Nephron progenitor cell (in vitro differentiated cells): ENCODE measurements around the gene C11orf21.

ENCODE experiments used
- DNase-seq: peaks from one replicate; pipeline ENCODE4 v3.0.0; 2021
- H3K27ac Mint-ChIP-seq: 2 replicates; pipeline ENCODE4 v1.8.0; 2021; ENCODE audit warnings: mild to moderate bottlenecking, moderate library complexity, mixed read lengths
- H3K27me3 Mint-ChIP-seq: 2 replicates; pipeline ENCODE4 v1.8.0; 2021; ENCODE audit warnings: mild to moderate bottlenecking, low read depth, mixed read lengths; ENCODE audit not compliant: poor library complexity
- H3K36me3 Mint-ChIP-seq: 2 replicates; pipeline ENCODE4 v1.8.0; 2021; ENCODE audit warnings: low read depth, mixed read lengths
- H3K4me1 Mint-ChIP-seq: 2 replicates; pipeline ENCODE4 v1.8.0; 2021; ENCODE audit warnings: mixed read lengths
- H3K4me3 Mint-ChIP-seq: 2 replicates; pipeline ENCODE4 v1.8.0; 2021; ENCODE audit warnings: mild to moderate bottlenecking, moderate library complexity, mixed read lengths
- H3K9me3 Mint-ChIP-seq: 2 replicates; pipeline ENCODE4 v1.8.0; 2021; ENCODE audit warnings: mild to moderate bottlenecking, moderate library complexity, mixed read lengths
- TF ChIP-seq, protein P1 (sequence below): fragments of 200-600 bp; sonication (generic); IDR thresholded peaks from 2 replicates; pipeline ENCODE4 v1.5.0; 2021; ENCODE audit warnings: antibody characterized with exemption

C11orf21 gene

DNA sequence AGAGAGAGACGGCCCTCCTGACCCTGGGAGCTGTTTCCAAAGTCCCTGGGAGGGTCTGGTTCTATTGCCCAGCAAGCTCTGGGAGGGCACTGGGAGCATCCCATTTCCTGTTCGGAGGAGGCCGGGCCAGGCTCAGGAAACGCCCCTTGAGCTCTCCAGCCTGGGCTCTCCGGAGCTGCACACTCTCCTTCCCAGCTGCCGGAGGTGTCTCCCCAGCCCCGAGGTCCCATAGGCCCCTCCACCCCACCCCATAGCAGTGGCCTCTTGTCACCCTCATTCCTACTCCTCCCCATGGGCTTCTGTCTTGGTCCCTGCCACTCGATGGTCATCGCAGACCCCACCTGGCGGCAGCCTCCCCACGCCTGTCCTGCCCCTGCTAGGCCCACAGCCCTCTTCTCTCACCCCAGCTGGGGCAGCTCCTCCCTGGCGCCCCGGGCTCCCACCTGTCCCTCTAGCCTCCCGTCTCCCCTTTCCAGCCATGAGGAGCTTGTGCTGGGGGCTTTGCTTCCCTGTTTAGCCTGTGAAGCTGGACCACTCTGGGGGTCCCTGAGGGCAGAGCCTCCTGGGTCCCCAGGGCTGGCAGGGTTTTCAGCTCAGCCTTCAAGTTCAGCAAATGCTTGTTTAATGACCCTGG is 2.9 kb upstream of the C11orf21 start:
- no peak for DNase-seq
- H3K9me3 Mint-ChIP-seq, result no peaks in the 10 kb centered on the region
- peaks cover 37% of the 10 kb centered on the region for H3K4me1 Mint-ChIP-seq
- TF ChIP-seq, protein P1, sequence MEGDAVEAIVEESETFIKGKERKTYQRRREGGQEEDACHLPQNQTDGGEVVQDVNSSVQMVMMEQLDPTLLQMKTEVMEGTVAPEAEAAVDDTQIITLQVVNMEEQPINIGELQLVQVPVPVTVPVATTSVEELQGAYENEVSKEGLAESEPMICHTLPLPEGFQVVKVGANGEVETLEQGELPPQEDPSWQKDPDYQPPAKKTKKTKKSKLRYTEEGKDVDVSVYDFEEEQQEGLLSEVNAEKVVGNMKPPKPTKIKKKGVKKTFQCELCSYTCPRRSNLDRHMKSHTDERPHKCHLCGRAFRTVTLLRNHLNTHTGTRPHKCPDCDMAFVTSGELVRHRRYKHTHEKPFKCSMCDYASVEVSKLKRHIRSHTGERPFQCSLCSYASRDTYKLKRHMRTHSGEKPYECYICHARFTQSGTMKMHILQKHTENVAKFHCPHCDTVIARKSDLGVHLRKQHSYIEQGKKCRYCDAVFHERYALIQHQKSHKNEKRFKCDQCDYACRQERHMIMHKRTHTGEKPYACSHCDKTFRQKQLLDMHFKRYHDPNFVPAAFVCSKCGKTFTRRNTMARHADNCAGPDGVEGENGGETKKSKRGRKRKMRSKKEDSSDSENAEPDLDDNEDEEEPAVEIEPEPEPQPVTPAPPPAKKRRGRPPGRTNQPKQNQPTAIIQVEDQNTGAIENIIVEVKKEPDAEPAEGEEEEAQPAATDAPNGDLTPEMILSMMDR, result no peak
- H3K36me3 Mint-ChIP-seq, result no peaks in the 10 kb centered on the region
- H3K27ac Mint-ChIP-seq, result no peak overlapping the region
- no peak overlapping the region for H3K4me3 Mint-ChIP-seq
- peaks cover 4% of the 10 kb centered on the region for H3K27me3 Mint-ChIP-seq

DNA sequence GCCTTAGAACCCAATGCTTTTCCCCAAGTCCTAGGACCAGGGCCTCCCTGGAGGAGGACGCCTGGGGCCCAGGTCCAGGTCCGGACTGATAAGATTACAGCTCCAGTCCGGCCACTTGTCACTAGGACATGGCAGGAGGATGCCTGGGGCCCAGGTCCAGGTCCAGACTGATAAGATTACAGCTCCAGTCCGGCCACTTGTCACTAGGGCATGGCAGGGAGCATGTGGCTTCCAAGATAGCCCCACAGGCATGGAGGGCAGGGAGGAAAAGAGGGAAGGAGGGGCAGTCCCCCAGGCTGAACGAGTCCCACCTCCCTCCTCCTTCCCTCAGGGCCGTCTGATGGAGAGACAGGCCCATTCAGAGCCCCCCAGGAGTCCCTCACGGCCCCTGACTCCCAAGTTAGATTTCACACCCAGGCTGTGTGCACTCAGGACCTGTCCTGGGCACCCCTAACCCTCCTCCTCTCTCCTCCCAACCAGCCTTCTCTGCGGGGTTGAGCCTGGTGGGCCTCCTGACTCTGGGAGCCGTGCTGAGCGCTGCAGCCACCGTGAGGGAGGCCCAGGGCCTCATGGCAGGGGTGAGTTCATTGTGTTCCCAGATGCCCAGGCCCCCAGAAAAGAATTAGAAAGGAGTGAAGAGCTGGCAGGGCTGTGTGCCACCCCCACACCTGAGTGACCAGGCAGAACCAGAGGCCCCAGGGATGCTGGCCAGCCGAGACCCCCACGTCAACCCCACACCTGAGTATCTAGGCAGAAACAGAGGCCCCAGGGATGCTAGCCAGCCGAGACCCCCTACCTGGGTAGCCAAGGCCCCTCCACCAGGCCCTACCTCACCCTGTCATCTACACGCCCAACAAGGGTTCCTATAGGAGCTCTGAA is 2.1 kb upstream of the C11orf21 start:
- no peaks in the 10 kb centered on the region for H3K36me3 Mint-ChIP-seq
- no peak for DNase-seq
- no peak overlapping the region for H3K4me3 Mint-ChIP-seq
- H3K27me3 Mint-ChIP-seq, result peaks cover 6% of the 10 kb centered on the region
- H3K4me1 Mint-ChIP-seq, result peaks cover 37% of the 10 kb centered on the region
- H3K27ac Mint-ChIP-seq, result peak overlapping the region; percentile 90
- no peaks in the 10 kb centered on the region for H3K9me3 Mint-ChIP-seq
- TF ChIP-seq, protein P1, result no peak

DNA sequence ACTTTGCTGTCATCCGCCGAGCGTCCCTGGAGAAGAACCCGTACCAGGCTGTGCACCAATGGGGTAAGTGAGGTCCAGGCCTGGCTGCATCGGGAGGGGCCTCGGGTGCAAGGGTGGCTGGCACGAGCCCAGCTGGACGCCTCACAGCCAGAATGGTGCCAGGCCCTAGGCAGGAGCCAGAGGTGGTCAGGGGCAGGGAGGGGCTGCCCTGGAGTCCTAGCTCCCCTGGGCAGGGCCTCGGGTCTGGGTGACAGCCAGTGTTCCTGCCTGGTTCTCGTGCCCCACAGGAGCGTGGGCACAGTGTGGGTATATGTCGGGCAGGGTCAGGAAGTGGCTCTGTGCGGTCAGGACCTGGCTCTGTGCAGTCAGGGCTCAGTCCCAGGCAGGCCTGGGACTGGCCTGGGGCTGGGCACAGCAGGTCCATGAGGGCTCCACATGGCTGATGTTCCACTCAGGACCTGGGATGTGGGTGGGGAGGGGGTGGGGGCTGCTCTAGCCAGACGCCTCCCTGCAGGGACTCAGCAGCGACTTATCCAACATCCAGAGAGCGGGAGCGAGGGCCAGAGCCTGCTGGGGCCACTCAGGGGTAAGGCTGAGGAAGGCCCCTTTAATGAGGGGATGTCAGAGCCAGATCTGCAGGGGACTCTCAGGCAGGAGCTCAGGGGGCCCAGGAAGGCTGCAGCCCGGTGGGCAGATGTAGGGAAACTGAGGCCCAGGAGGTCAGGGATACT is 1.3 kb upstream of the C11orf21 start:
- Mint-ChIP-seq H3K4me3 (no peak overlapping the region), H3K27me3 (peaks cover 6% of the 10 kb centered on the region), H3K4me1 (peaks cover 37% of the 10 kb centered on the region), H3K27ac (no peak overlapping the region), H3K36me3 (no peaks in the 10 kb centered on the region), H3K9me3 (no peaks in the 10 kb centered on the region)
- DNase-seq, result no peak
- TF ChIP-seq, protein P1, result no peak

DNA sequence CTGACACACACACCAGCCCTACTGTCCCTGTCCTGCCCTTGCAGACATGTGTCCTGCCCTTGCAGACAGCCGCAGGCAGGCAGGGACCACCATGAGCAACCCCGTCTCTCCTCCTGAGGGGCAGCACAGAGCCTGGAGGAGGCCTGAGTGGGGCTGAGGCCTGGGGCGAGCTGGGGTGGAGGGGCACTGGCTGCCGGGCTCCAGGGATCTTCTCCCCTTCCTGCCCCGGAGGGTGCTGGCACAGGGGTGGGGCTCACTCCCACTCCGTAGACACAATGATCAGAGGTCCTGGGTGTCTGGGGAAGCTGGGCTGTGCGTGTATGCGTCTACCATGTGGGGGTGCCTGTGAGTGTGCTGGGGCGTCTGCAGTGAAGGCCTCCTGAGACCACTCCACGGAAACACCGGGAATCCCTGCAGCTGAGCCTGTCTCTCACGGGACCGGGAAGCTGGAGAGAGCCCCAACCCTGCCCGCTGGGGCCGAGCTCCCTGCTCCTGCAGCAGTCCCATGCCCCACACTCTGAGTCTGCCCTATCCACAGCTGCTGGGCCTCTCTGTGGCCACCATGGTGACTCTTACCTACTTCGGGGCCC is 683 bp upstream of the C11orf21 start:
- Mint-ChIP-seq H3K27ac (no peak overlapping the region), H3K27me3 (peaks cover 6% of the 10 kb centered on the region), H3K36me3 (no peaks in the 10 kb centered on the region), H3K4me1 (peaks cover 33% of the 10 kb centered on the region), H3K9me3 (no peaks in the 10 kb centered on the region), H3K4me3 (no peak overlapping the region)
- TF ChIP-seq, protein P1, result no peak
- no peak for DNase-seq

DNA sequence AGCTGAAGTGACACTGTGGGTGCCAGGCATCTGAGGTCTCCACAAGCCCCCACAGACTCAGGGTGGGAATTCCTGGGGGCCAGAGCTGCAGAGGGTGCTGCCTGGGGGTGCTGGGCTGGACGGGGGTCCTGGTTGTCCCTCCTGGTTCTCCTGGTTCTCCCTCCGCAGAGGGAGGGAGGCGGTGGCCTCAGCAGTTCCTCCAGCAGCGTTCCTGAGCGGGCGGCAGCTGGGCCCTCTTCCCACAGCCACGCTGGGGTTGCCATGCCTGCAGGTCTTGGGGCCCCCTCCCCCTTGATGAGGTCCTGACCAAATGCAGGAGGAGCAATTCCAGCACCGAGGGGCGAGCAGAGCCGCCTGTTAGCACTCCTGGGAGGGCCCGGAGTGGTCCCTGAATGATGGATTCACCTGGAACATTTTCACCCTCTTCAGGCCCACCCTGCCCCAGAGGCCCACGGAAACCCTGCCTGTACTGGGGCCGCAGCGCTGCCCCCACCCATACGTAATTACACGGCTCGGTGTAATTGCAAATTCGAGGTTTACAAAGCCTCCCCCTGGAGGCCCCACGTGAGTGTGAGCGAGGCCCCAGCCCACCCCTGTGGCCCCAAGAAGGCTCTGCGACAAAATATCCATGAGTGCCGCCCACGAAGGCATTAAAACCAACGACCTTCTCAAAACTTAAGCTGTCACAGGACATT is 635 bp downstream of the C11orf21 start:
- Mint-ChIP-seq H3K4me3 (no peak overlapping the region), H3K36me3 (no peaks in the 10 kb centered on the region), H3K4me1 (peaks cover 24% of the 10 kb centered on the region), H3K9me3 (no peaks in the 10 kb centered on the region), H3K27ac (no peak overlapping the region), H3K27me3 (peaks cover 7% of the 10 kb centered on the region)
- no peak for DNase-seq
- TF ChIP-seq, protein P1, result no peak
